Retina (tissue), 1 donor: Measurements from ENCODE around the gene HP.

Experiments used
- DNase-seq: peaks from one replicate; pipeline ENCODE4 v3.0.0-alpha.2; 2016

The HP gene

GRCh38 chr16:72092832-72093447, 38.6 kb downstream of the HP start:
- DNase-seq, result no peak

- peak; percentile 99 for DNase-seq
These were observed 39.4 kb downstream of the HP start, which contains the start of the genes DHX38 and TXNL4B for GRCh38 chr16:72093448-72094265. Gene DHX38, plus strand, starts transcription at chr16:72093847. Its CDS starts 2,311 bp downstream, at chr16:72096158. Gene TXNL4B, minus strand, starts transcription at chr16:72093620. Its CDS starts 2,871 bp downstream, at chr16:72090749.

- no peak for DNase-seq
These were observed 39.9 kb downstream of the HP start for GRCh38 chr16:72094266-72094610.

GRCh38 chr16:72098936-72099335, 44.6 kb downstream of the HP start:
- peak; percentile 13 for DNase-seq

GRCh38 chr16:72099377-72099818, 45.1 kb downstream of the HP start:
- DNase-seq, result peak; percentile 50

GRCh38 chr16:72101195-72101594, 46.9 kb downstream of the HP start:
- DNase-seq, result no peak

GRCh38 chr16:72104905-72105304, 50.6 kb downstream of the HP start:
- no peak for DNase-seq

GRCh38 chr16:72105978-72106377, 51.7 kb downstream of the HP start:
- no peak for DNase-seq

GRCh38 chr16:72107371-72107770, 53.1 kb downstream of the HP start:
- no peak for DNase-seq

- no peak for DNase-seq
These were observed 54.2 kb downstream of the HP start for GRCh38 chr16:72108353-72109102.

GRCh38 chr16:72109300-72109699, 55.0 kb downstream of the HP start:
- DNase-seq, result no peak

GRCh38 chr16:72109966-72110530, 55.7 kb downstream of the HP start:
- DNase-seq, result no peak
